NCI-H748 (cell line): Measurements from ENCODE around the gene EXD3.

Experiments used
- DNase-seq: peaks from one replicate; lab custom pipeline; 2025; ENCODE audit not compliant: unreplicated experiment; lab: John Stamatoyannopoulos, UW

Gene EXD3

DNA sequence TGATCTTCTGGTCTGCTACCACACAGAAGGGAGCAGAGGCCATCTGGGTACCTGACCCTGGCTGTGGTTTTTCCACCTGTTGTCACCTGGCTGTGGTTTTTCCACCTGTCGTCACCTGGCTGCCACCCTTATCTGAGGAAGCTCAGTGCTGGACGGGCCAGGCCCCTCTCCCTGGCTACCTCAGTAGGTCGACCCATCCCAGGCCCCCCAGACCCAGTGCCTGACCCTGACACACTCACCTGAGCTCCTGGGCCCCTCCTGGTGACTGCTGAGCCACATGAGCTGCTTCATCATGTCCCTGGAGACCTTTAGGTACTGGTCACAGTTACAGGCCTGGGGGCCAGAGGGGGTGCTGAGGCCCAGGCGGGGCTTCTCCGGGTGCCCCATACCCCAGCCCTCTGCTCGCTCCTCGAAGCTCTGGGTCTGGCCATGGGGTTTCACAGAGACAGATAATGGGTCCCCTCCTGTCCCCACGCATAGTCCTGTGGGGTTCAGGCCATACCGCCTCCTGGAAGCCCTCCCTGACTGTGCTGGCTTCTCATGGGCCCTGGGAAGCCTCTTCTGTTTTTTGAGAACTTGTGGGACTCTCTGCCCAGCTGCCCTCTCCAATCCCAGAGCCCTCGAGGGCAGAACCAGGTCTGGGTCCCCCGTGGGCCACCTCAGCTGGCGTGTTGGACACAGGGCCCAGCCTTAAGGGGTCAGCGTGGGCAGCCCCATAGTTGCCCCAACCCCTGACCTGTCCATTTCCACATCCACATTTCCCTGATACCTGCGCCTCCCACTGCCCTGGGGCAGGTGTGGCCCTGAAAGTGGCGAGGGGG is 113.4 kb downstream of the EXD3 start:
- DNase-seq, result no peak

GRCh38 chr9:137308057-137308619 is 114.8 kb downstream of the EXD3 start:
- DNase-seq, result peak; percentile 19

DNA sequence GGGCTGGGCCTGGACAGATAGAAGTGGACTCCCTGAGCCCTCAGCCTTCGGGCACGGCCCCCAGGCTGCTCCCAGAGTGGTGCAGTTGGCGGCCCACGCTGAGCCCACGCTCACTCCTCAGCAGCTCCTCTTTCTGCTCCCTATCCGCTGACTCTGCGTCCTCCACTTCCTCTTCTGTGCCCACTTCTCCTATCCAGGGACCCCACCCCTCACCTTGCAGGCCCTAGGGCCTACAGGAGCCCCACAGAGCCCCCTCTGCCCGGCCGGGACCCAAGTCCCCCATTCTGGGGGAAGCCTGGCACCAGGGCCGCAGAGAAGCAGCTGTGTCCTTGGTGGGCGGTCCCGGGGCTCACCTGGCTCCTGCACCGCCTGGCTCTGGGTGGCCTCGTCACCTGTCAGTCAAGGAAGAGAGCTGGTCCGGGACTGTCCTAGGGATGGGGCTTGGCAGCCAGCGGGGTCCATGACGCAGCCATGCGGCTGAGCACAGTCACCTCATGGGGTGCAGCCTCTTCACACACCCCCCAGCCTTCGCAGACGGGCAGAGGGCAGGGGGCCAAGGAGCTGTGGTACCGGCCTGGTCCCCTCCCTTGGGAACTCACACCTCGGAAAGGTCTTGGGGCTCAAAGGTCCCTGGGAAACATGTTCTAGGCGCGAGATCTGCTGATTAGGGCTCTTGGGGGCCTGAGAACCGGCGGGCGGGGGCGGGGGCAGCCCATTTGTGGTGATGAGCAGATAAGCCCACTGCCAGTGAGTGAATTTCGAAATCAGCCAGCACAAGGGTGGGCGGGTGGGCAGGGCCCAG is 115.5 kb downstream of the EXD3 start:
- no peak for DNase-seq

DNA sequence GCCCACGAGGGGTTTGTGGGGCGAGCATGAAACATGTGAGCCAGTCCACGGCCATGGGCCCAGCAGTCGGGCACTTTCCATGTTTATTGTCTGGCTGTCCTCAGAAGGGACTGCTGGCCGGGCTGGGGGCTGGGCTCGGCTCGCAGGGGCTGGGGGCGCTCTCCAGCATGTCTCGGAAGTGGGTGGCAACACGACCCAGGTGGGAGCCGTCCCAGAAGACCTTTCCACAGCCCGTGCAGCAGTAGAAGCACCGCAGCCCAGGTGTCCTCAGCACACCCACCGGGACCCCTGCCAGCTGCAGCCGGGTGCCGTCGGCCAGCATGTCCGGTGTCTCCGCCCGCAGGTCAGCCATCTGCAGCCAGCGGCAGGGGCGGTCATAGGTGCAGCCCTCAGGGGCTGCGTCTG is 116.1 kb downstream of the EXD3 start:
- no peak for DNase-seq

DNA sequence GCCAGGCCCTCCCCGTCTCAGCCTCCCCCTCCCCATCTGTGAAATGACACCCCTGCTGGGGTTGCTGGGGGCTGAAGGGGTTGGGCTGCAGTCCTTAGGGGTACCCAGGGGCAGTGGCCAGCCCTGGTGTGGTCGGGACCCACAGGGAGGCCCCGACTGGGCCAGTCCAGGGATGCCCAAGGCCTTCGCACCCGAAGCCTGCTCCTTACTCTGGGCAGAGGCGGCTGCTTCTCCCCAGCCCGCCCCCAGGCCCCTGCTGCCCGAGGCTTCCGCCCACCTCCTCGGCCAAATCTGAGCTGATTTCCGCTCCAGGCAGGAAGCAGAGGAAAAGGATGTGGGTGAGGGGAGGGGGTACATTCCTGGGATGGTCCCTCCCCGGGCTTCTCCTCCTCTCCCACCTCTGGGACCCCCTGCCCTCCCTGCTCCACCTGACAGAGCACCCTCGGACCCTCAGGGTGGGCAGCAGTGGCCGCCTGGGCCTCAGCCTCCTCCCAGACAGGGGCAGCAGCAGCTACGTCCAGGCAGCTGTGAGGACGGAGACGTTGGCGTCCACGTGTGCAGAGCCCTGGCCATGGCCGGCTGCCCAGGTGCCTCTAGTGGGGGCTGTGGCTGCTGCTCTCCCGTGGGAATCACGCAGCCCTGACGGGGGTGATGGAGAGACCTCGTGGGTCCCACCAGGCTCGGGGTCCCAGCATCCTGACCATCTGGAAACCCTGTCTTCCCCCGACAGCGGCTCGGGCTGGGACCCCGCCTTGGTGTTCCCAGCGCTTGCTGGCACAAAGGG is 116.7 kb downstream of the EXD3 start:
- no peak for DNase-seq

DNA sequence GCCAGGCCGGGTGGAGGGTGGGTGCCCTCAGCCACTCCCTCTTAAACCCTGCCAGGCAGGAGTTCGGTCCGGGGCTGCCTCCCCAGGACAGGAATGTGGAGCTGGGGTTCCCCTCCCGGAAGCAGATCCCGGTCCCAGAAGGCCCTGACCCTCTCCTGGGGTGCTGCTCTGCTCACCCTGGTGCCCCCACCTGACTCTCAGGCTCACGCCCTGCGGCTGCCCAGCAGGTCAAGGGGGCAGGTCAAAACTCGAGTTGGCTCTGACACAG is 117.2 kb downstream of the EXD3 start:
- DNase-seq, result no peak

- DNase-seq, result peak; percentile 53
Measured at GRCh38 chr9:137305060-137305797, 117.7 kb downstream of the EXD3 start.

DNA sequence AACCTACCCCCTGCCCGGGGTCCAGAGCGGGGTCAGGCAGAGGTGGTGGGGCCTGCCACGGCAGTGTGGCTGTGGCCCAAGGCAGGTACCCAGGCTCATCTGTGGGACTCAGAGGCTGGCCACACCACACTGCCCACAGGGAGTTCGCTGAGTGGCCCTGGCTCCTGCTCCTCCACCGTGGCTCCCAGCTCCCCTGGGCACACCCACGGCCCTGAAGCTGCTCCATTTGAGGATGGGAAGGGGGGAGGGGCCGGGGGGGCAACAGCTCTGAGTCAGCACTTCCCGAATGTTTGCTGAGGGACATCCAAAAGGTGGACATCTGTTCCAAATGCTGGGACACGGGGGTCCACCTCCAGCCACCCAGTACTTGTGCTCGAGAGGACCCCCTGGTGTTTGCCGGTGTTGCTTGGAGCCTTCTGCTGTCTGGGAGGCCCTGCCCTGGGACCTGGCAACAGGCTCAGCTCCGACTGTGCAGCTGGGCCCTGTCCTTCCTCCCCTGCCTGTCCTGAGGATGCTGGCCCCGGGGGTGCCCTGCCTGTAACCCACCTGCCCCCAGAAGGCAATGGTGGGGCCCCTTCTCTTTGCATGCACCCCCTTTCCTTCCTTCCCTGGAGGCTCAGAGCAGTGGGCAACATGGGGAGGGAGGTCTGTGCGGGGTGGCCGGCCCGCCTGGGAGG is 118.4 kb downstream of the EXD3 start:
- no peak for DNase-seq

GRCh38 chr9:137303893-137304382 is 119.0 kb downstream of the EXD3 start:
- DNase-seq, result no peak

DNA sequence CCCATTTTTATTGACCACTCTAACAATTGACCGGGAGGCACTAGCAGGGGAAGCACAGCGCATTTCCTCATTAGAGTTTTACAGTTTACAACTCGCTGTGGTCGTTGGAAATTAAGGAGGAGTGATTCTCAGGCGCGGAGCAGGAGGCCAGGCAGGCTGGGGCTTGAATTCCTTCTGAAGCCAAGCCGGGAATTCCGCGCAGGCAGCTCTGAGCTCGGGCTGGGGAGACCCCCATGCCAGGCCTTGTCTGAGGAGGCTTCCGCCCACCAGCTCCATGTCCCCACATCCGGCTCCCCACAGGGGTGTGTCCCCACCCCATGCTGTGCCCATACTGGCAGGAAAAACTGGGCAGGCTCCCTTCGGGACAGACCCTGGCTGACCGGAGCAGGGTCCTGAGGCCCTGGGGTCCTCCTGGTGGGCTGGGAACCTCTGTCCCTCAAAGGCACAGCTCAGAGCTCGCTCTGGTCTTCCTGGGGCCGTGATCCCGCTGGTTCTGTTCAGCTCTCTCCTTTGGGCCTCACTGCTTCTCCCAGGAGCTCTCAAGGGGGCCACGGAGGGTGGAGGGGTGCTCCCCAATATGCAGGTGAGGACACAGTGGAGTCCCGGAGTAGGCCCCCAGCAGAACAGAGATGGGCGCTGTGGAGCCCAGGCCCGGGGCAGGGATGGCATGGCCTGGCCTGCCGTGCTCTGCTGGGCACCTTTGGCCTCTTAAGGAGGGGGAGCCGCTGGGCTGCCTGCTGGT is 119.6 kb downstream of the EXD3 start:
- DNase-seq, result no peak

- DNase-seq, result peak; percentile 83
Measured at GRCh38 chr9:137302449-137303150, 120.4 kb downstream of the EXD3 start.

DNA sequence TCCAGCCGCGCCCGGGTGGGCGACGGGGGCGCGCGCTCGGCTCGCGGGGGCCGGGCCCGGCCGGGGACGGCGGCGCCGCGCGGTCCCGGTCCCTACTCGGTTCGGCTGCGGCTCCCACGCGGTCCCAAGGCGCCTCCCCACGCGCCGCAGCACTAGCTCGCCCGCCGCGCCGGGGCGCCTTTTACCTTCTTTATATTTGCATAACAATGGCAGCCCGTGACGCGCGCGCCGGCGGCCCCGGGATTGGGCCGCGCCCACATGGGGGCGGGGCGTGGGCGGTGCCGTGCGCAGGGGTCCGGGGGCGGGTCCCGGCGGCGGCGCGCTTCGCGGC is 120.9 kb downstream of the EXD3 start, which contains the start of gene NRARP:
Gene NRARP, minus strand, starts transcription at position 154 of the 331 bp plus-strand sequence. CDS start 343 bp downstream, outside the sequence.
- DNase-seq, result peak; percentile 91

DNA sequence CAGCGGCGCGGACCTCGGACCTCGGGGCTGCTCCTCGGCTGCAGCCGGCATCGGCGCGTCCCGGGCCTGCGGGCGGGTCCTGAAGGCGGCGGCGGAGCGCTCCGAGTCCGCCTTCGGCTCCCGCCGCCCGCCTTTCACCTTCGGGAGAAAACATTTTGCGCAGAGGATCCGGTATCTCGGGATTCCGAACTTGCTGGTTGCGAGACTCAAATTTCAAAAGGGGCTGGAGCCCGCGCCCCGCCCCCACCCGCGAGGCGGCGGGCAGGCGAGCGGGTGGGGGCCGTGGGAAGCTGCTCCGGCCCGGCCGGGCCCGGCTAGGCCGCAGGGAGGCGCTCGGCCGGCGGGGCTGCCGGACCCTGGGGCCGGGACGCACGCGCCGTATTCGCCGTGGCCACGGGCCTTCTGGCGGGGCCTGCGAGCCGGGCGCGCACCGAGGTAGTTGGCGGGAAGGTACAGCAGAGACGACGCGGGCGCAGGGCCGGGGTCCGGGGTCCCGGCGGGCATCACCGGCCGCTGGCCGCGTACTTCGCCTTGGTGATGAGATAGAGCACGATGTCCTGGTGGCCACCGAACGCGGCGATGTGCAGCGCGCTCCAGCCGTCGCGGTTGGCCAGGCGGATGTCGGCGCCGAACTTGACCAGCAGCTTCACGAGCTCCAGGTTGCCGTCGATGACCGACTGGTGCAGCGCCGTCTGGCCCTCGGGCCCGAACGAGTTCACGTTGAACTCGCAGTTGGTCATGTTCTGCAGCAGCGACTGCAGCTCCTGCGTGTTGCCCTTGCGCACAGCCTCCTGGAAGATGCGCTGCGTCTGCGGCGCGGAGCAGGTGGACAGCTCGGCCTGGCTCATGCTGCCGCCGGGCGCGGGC is 121.6 kb downstream of the EXD3 start:
- peak; percentile 84 for DNase-seq

- peak; percentile 77 for DNase-seq
Measured at GRCh38 chr9:137300567-137301080, 122.3 kb downstream of the EXD3 start.

DNA sequence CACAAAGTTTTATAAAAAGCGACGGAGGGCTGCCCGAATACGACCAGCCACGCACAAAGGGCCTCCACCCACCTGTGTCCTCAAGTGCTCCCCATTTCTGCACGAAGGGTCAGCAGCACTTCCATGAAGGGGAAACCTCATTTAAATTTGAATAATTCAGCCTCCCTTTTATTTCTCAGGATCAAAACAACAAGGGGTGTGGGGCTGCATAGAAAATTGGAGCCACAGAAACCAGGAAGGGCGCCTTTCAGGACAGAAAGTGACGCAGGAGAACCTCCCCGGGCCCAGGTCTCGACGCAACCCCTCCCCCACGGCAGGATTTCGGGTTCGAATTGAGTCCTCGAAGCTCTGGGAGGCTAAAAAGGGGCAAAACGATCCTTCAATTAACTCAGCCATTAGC is 123.0 kb downstream of the EXD3 start:
- no peak for DNase-seq

- DNase-seq, result no peak
Measured at GRCh38 chr9:137299203-137299565, 123.8 kb downstream of the EXD3 start.

- DNase-seq, result no peak
Measured at GRCh38 chr9:137298401-137299202, 124.4 kb downstream of the EXD3 start.
